ENCODE data around the gene ADAMTS20. TPM values are rescaled to one million over a fixed set of nuclear protein-coding genes. Genes with fewer than 3 reads are reported as not detected.

The ADAMTS20 gene
- total RNA-seq, 4 donors from 2014 or later, result not detected

DNA sequence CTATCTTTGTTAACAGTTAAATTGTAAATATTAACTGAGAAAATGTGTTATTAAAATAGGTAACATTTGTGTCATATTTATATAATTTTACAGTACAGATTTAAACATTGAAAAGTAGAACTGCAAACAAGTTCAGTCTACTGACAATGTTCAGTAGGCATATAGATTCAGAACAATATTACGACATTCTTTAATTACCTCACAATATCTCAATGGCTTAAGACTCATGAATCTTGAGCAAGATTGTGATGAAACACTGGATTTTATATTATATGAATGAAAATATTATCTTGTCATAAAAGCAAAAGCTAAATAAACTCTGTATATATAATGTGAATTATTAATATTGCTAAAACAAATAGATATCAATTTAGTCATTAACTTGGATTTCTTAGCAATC is 194.9 kb downstream of the ADAMTS20 start:
- no peak overlapping the region for H3K4me3 ChIP-seq
- H3K9me3 ChIP-seq, result no peaks in the 10 kb centered on the region
- DNase-seq, result no peak
- intact Hi-C loops (cut with DNase I; ENCODE audit: low total_unique reads) (no loop called here), in situ Hi-C loops (cut with MboI; ENCODE audit: low pct_ligation_motif_present in 1 of 4, low pct_unique_long_range_greater_than_20kb in 1 of 4, low sequenced_read_pairs in 3 of 4) (no loop called here)
- H3K27ac ChIP-seq, result no peak overlapping the region
- H3K27me3 ChIP-seq, result no peaks in the 10 kb centered on the region
- H3K4me1 ChIP-seq, result no peaks in the 10 kb centered on the region
- 92 to 94% methylated on average over 1 of the region's 1 CpG for WGBS, 2 donors (ENCODE audit: low coverage in 1 of 2)
- TF ChIP-seq POLR2A (IDR thresholded peaks at IDR 0.05), result no peak
- TF ChIP-seq, protein P1, sequence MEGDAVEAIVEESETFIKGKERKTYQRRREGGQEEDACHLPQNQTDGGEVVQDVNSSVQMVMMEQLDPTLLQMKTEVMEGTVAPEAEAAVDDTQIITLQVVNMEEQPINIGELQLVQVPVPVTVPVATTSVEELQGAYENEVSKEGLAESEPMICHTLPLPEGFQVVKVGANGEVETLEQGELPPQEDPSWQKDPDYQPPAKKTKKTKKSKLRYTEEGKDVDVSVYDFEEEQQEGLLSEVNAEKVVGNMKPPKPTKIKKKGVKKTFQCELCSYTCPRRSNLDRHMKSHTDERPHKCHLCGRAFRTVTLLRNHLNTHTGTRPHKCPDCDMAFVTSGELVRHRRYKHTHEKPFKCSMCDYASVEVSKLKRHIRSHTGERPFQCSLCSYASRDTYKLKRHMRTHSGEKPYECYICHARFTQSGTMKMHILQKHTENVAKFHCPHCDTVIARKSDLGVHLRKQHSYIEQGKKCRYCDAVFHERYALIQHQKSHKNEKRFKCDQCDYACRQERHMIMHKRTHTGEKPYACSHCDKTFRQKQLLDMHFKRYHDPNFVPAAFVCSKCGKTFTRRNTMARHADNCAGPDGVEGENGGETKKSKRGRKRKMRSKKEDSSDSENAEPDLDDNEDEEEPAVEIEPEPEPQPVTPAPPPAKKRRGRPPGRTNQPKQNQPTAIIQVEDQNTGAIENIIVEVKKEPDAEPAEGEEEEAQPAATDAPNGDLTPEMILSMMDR (IDR thresholded peaks at IDR 0.05), result no peak
- TF ChIP-seq EP300 (IDR thresholded peaks at IDR 0.05; ENCODE audit: low read depth), result no peak
- no peak for TF ChIP-seq POLR2AphosphoS5 (IDR thresholded peaks at IDR 0.05)
- no peaks in the 10 kb centered on the region for H3K36me3 ChIP-seq

DNA sequence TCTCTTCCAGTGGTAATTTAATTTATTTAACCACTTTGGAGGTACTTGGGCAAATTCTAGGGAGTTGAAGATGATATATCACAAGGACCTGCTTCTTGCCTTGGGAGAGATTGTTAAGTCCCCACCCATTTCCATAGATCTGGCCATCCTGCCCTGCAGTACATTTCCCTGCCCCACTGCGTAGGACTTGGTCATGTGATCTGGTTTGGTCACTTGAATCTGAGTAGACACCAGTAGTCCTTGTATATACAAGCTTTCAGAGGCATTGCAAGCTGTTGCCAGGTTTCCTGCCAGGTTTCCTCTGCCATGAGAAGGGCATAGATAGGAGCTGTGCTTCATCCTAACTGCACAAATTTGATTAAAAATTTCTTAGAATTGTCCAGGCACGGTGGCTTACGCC is 200.0 kb downstream of the ADAMTS20 start:
- H3K9me3 ChIP-seq, result no peaks in the 10 kb centered on the region
- intact Hi-C loops (cut with DNase I; ENCODE audit: low total_unique reads) (no loop called here), in situ Hi-C loops (cut with MboI; ENCODE audit: low pct_ligation_motif_present in 1 of 4, low pct_unique_long_range_greater_than_20kb in 1 of 4, low sequenced_read_pairs in 3 of 4) (no loop called here)
- no peaks in the 10 kb centered on the region for H3K4me1 ChIP-seq
- no peak for DNase-seq
- no peak overlapping the region for H3K27ac ChIP-seq
- TF ChIP-seq, protein P1 (IDR thresholded peaks at IDR 0.05), result no peak
- no peak for TF ChIP-seq EP300 (IDR thresholded peaks at IDR 0.05; ENCODE audit: low read depth)
- no peak for TF ChIP-seq POLR2AphosphoS5 (IDR thresholded peaks at IDR 0.05)
- no peak for TF ChIP-seq POLR2A (IDR thresholded peaks at IDR 0.05)
- no peaks in the 10 kb centered on the region for H3K36me3 ChIP-seq
- no peaks in the 10 kb centered on the region for H3K27me3 ChIP-seq
- no peak overlapping the region for H3K4me3 ChIP-seq
- 65% methylated on average over 3 of the region's 3 CpGs; no CpG with 5 or more reads in 1 of the 2 donors for WGBS, 2 donors (ENCODE audit: low coverage in 1 of 2)

DNA sequence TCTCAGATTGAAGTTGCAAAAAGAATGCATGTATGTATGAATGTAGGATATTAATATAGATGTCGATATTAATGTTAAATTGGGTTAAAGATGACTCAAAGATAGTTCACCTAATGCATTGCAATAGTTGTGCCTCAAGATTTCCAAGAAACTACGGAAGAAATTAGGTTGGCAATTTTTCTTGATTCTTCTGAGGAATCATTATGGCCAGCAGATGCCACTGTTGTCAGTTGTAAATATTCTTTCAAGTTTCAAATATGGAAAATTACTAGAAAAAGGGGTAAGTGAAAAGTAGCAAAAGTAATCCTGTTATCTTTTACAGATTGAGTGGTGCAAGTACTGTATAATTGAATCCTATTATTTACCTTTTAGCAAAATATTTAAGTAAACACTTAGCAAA is 202.1 kb downstream of the ADAMTS20 start:
- Histone ChIP-seq H3K27ac (no peak overlapping the region), H3K27me3 (no peaks in the 10 kb centered on the region), H3K36me3 (no peaks in the 10 kb centered on the region), H3K4me1 (no peaks in the 10 kb centered on the region), H3K4me3 (no peak overlapping the region), H3K9me3 (no peaks in the 10 kb centered on the region)
- TF ChIP-seq POLR2A (IDR thresholded peaks at IDR 0.05) (no peak), EP300 (IDR thresholded peaks at IDR 0.05; ENCODE audit: low read depth) (no peak), POLR2AphosphoS5 (IDR thresholded peaks at IDR 0.05) (no peak)
- TF ChIP-seq, protein P1 (IDR thresholded peaks at IDR 0.05), result no peak
- WGBS, 2 donors (ENCODE audit: low coverage in 1 of 2), result 67 to 69% methylated on average over 2 of the region's 2 CpGs
- intact Hi-C loops (cut with DNase I; ENCODE audit: low total_unique reads), result no loop called here
- DNase-seq, result no peak
- in situ Hi-C loops (cut with MboI; ENCODE audit: low pct_ligation_motif_present in 1 of 4, low pct_unique_long_range_greater_than_20kb in 1 of 4, low sequenced_read_pairs in 3 of 4), result loop anchor here in 1 of 4 donors (25.0 kb wide), 1 partner anchor 1213 kb away; the partner anchor contains the start of gene GXYLT1

DNA sequence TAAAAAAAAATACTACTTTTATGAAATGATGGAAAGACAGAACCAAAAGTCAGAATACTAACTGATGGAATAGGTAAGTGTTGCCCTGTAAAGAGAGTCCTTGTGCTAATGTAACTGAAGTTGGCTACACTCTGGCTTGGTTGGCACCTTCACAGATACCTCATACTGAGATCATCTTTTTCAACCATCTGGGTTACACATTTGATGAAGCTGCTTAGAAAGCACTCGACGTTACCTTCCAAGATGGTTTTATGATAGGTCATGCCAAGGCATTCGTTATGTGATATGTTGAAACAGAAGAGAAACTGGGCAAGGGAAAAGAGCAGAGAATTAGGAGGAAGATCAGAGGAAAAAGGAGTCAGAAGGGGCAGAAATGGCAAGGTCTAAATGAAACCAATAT is 203.8 kb downstream of the ADAMTS20 start:
- WGBS, 2 donors (ENCODE audit: low coverage in 1 of 2), result 67 to 75% methylated on average over 3 of the region's 3 CpGs
- Histone ChIP-seq H3K9me3 (no peaks in the 10 kb centered on the region), H3K27ac (no peak overlapping the region), H3K36me3 (no peaks in the 10 kb centered on the region), H3K4me3 (no peak overlapping the region), H3K4me1 (no peaks in the 10 kb centered on the region), H3K27me3 (no peaks in the 10 kb centered on the region)
- TF ChIP-seq EP300 (IDR thresholded peaks at IDR 0.05; ENCODE audit: low read depth), result no peak
- TF ChIP-seq, protein P1 (IDR thresholded peaks at IDR 0.05), result no peak
- no peak for TF ChIP-seq POLR2A (IDR thresholded peaks at IDR 0.05)
- no peak for DNase-seq
- intact Hi-C loops (cut with DNase I; ENCODE audit: low total_unique reads) (no loop called here), in situ Hi-C loops (cut with MboI; ENCODE audit: low pct_ligation_motif_present in 1 of 4, low pct_unique_long_range_greater_than_20kb in 1 of 4, low sequenced_read_pairs in 3 of 4) (loop anchor here in 1 of 4 donors (25.0 kb wide), 1 partner anchor 1211 kb away; the partner anchor contains the start of gene GXYLT1)
